Stimulated activated effector memory CD8-positive, alpha-beta T cell treated with anti-CD3 and anti-CD28 coated beads, Interleukin-12 subunit alpha, Interleukin-12 subunit beta, amount 100 ng/mL, for 72 hours (primary cell): ENCODE data around the gene ARHGAP22.
A peak's percentile ranks its signal among the peaks of the same experiment; 100 is the strongest.
"Not testable (repeated sequence)": the region's sequence is repeated elsewhere in the genome, so short reads cannot be mapped to it uniquely, and the experiment has no call there.

Experiments
- ATAC-seq: fragments of 150-1000 bp; cut with Tn5 transposase; 2 replicates; pipeline ENCODE4 v1.10.0; 2021
- DNase-seq, 2 donors: peaks; one replicate each; pipeline ENCODE4 v3.0.0; 2021 to 2022; ENCODE audit warnings: low spot score in 2 of 2
- H3K27ac Mint-ChIP-seq: one replicate; pipeline ENCODE4 v1.8.0; 2022; ENCODE audit warnings: mild to moderate bottlenecking, mixed read lengths
- H3K36me3 Mint-ChIP-seq: one replicate; pipeline ENCODE4 v1.8.0; 2022; ENCODE audit warnings: mild to moderate bottlenecking, mixed read lengths
- H3K4me1 Mint-ChIP-seq: one replicate; pipeline ENCODE4 v1.8.0; 2022; ENCODE audit warnings: mixed read lengths
- H3K4me3 Mint-ChIP-seq: one replicate; pipeline ENCODE4 v1.8.0; 2022; ENCODE audit warnings: mild to moderate bottlenecking, mixed read lengths
- H3K9me3 Mint-ChIP-seq: one replicate; pipeline ENCODE4 v1.8.0; 2022; ENCODE audit warnings: mixed read lengths

The ARHGAP22 gene, protein sequence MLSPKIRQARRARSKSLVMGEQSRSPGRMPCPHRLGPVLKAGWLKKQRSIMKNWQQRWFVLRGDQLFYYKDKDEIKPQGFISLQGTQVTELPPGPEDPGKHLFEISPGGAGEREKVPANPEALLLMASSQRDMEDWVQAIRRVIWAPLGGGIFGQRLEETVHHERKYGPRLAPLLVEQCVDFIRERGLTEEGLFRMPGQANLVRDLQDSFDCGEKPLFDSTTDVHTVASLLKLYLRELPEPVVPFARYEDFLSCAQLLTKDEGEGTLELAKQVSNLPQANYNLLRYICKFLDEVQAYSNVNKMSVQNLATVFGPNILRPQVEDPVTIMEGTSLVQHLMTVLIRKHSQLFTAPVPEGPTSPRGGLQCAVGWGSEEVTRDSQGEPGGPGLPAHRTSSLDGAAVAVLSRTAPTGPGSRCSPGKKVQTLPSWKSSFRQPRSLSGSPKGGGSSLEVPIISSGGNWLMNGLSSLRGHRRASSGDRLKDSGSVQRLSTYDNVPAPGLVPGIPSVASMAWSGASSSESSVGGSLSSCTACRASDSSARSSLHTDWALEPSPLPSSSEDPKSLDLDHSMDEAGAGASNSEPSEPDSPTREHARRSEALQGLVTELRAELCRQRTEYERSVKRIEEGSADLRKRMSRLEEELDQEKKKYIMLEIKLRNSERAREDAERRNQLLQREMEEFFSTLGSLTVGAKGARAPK

DNA sequence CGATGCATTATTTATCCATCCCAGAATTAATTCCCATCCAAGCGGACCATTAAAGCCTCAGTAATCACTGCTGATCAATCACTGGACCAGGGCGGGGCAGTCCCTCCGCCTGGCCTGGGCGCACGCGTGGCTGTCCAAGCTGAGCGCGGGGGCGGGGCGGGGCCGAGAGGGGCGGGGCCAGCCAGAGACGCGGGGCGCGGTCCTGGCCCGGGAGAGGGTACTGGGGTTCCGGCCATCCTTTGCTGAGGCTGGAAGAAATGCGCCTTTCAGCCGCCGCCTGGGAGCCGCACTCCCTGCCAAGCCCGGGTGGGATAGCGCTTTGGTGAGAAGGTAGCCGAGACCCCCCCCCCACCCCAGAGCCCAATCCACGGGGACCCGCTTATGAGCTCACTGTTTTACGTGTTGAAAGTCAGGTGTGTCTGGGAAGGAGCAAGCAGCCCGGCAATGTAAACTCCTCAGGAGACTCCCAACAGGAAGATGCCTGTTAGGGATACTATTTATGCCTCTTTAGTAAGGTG is at the start of gene ARHGAP22:
Gene ARHGAP22 (minus strand): TSS at position 83 of the 518 bp plus-strand sequence. CDS start 277 bp downstream, outside the sequence.
- Mint-ChIP-seq H3K4me3 (no peak within 1 kb of the TSS), H3K27ac (no peak within 1 kb of the TSS), H3K4me1 (no peaks in the 10 kb centered on the region), H3K36me3 (no peaks in the 10 kb centered on the region), H3K9me3 (no peaks in the 10 kb centered on the region)
- no peak for ATAC-seq
- DNase-seq = no peak

DNA sequence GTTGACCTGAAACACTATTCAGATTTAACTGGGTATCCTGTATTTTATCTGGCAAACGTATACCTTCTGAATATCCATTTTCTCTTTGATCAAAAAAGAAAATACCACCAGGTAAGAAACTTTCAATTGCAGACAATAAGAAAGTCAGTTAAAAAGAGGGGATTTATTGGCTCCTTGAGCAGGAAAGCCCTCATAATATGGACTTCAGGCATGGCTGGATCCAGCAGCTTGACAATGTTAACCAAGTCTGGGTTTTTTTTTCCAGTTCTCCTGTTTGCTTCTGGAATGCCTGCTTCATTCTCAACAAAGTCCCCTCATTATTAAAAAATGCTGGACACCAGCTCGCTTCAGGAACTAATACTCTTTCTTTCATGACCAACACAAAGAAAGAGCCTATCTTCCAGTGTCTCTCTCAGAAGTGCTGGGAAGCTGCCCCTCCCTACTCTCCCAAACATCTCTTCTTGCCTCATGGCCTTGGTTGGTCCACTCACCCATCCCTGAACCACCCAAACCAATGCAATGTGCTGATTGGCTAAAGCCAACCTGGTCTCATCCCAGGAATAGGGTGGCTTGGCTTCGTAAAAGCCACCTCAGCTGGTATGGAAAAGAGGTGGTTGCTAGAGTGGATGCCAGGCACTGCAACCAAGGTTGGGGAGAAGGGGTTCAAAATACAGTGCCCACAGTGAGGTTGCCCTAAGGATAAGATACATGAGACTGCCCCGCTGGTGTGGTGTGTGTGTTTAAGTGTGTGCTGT is 49.2 kb upstream of the ARHGAP22 start:
- peaks cover 35% of the 10 kb centered on the region for H3K4me1 Mint-ChIP-seq
- peaks cover 5% of the 10 kb centered on the region for H3K36me3 Mint-ChIP-seq
- ATAC-seq = no peak
- no peak overlapping the region for H3K4me3 Mint-ChIP-seq
- DNase-seq = no peak
- H3K9me3 Mint-ChIP-seq = no peaks in the 10 kb centered on the region
- H3K27ac Mint-ChIP-seq = no peak overlapping the region

DNA sequence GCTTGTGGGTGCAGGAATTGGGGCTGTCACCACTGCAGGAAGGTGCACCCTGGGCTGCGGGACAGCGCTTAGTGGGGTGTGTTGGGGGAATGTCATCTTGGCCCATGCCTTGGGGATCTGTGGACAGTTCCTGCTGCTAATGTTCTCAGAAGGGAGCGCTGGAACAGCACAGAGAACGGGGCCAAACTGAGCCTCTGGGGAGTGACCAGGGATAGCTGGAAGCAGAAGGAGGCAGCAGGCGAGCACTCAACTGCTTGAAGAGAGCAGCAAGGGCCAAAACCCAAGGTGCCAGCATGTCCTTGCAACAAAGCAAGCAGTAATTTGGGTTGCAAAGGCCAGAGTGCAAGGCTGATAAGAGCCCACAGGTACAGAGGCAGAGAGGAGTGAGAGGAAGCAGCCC is 48.5 kb upstream of the ARHGAP22 start:
- peaks cover 29% of the 10 kb centered on the region for H3K4me1 Mint-ChIP-seq
- no peak for DNase-seq
- no peak overlapping the region for H3K27ac Mint-ChIP-seq
- no peak for ATAC-seq
- no peaks in the 10 kb centered on the region for H3K9me3 Mint-ChIP-seq
- peaks cover 3% of the 10 kb centered on the region for H3K36me3 Mint-ChIP-seq
- no peak overlapping the region for H3K4me3 Mint-ChIP-seq

DNA sequence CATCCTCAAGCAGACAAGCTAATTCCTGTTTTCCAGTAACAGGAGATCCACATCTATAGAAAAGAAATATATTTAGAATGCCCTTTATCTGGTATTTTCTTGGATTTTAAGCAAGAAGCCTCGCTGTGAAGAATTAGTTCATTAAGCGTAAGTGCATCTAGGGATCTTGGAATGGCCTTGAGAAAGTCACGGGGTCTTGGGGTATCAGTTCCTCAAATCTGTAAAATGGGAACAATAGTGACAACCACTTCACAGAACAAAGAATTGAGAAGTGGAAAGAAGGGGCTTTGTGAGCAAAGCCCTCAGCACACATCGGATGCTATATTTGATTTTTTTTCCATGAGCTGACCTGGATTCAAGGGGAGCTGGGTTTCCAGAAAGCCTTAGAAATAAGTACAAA is 47.5 kb upstream of the ARHGAP22 start:
- ATAC-seq (no peak), DNase-seq (no peak)
- H3K27ac Mint-ChIP-seq = no peak overlapping the region
- H3K9me3 Mint-ChIP-seq = no peaks in the 10 kb centered on the region
- H3K4me3 Mint-ChIP-seq = no peak overlapping the region
- H3K4me1 Mint-ChIP-seq = peaks cover 32% of the 10 kb centered on the region
- H3K36me3 Mint-ChIP-seq = no peaks in the 10 kb centered on the region

DNA sequence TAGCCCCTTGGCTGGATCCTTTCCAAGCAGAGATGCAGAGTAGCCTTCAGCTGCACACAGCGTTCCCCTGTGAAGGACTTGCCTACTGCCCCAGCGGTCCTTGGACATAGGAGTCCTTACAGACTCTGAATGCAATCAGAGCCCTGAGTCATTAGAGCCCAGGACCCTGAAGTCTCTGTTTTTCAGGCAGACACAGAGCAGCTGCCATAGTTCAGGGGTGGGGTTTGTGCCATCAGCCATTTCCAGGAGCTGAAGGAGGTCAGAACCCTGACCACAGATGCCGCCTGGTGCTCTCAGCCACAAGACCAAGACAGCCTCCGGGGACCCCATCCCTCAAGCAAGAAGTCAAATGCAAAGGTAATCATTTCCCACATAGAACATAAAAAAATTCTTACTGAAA is 47.0 kb upstream of the ARHGAP22 start:
- DNase-seq (no peak), ATAC-seq (no peak)
- no peak overlapping the region for H3K27ac Mint-ChIP-seq
- H3K4me3 Mint-ChIP-seq = no peak overlapping the region
- peaks cover 30% of the 10 kb centered on the region for H3K4me1 Mint-ChIP-seq
- H3K36me3 Mint-ChIP-seq = no peaks in the 10 kb centered on the region
- H3K9me3 Mint-ChIP-seq = no peaks in the 10 kb centered on the region

DNA sequence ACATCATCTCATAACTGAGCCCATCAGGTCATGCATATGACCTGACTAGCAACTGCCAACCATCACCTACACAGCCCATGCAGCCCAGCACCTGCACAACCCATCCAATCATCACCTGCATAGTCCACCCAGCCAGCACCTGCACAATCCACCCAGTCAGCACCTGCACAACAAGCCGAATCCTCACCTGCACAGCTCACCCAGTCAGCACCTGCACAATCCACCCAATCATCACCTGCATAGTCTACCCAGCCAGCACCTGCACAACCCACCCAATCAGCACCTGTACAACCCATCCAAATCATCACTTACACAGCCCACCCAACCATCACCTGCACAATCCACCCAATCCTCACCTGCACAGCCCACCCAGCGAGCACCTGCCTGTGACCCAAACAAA is 46.4 kb upstream of the ARHGAP22 start:
- no peaks in the 10 kb centered on the region for H3K36me3 Mint-ChIP-seq
- ATAC-seq (no peak), DNase-seq (no peak)
- H3K27ac Mint-ChIP-seq = no peak overlapping the region
- H3K4me1 Mint-ChIP-seq = peaks cover 24% of the 10 kb centered on the region
- no peaks in the 10 kb centered on the region for H3K9me3 Mint-ChIP-seq
- no peak overlapping the region for H3K4me3 Mint-ChIP-seq

DNA sequence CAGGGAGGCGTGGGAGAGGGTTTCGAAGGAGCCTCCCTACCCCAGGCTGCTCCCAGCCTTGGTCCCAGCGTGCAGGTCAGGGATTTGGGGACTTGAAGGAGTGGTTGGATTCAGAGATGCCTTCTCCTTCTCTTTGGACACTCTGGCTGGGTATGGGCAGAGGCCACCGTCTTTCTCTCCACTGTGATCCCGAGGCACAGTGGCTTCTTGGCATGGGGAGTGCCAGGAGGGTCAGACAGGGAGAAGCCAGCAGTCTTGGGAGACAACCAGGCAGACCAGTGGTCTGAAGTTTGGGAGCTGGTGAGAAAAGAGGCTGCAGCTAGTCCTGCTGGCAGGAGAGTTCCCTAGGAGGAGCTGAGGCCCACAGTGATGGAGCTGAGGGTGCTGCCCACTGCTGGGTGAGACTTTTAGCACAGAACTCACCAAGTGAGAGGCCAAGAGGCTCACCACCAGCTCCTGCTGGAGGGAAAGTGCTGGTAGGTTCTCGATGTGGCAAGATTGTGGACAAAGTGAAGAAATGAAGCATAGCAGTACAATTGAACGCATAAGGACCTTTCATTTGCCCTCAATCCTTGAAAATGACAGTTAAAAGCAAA is 44.6 kb upstream of the ARHGAP22 start:
- peak; percentile 34 for ATAC-seq
- H3K27ac Mint-ChIP-seq = no peak overlapping the region

DNA sequence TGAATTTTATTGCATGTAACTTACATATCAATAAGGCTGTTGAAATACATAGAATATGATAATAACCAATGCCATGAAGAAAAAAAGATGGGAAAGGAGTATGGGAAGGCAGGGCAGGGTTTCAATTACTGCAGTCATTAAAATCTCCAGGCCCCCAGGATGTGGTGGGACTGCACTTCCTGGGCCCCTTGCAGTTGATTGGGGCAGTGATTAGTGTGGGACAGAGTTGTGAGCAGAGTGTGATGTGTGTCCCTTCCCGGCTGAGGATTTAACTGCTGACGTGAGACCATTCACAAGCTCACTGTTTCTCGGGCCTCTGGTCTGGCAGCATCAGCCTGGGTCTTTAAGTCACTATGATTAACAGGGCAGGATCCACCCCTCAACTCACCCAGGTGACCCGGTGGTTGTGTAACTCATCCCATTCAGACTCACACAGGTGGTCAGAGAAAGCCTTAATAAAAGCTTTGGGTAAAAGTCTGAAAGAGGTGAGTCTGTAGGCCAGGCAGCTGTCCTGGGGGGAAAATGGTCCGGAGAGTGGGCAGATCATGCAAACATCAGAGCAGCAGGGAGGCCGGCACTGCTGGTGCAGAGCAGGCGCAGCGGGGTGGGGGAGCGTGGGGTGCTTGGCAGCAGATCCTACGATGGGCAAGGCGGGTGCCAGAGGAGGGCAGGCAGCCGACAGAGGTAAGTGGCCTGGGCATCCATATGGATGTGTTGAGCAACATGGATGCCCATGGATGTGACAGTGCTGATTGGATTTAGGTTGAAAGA is 43.5 kb upstream of the ARHGAP22 start:
- Mint-ChIP-seq H3K36me3 (no peaks in the 10 kb centered on the region), H3K27ac (peak overlapping the region; percentile 39)

More for the DNA sequence above, 44.6 kb upstream of the ARHGAP22 start:
- H3K4me1 Mint-ChIP-seq = peaks cover 18% of the 10 kb centered on the region
- H3K36me3 Mint-ChIP-seq = no peaks in the 10 kb centered on the region
- H3K4me3 Mint-ChIP-seq = no peak overlapping the region
- DNase-seq = no peak
- no peaks in the 10 kb centered on the region for H3K9me3 Mint-ChIP-seq

DNA sequence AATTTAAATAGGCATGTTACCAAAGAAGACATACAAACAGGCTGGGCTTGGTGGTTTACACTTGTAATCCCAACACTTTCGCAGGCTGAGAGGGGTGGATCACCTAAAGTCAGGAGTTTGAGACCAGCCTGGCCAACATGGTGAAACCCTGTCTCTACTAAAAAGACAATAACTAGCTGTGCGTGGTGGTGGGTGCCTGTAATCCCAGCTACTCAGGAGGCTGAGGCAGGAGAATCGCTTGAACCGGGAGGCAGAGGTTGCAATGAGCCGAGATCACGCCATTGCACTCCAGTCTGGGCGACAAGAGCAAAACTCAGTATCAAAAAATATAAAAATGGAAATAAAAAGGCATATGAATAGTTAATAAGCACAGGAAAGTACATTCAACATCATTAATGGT is 42.2 kb upstream of the ARHGAP22 start:
- H3K9me3 Mint-ChIP-seq, DNase-seq, H3K36me3 Mint-ChIP-seq, H3K4me3 Mint-ChIP-seq, ATAC-seq, H3K27ac Mint-ChIP-seq: not testable (repeated sequence)
- H3K4me1 Mint-ChIP-seq = peaks cover 17% of the 10 kb centered on the region

More for the DNA sequence above, 43.5 kb upstream of the ARHGAP22 start:
- peaks cover 18% of the 10 kb centered on the region for H3K4me1 Mint-ChIP-seq
- DNase-seq = peak in 1 of 2 donors; percentile 39
- H3K9me3 Mint-ChIP-seq = no peaks in the 10 kb centered on the region
- no peak overlapping the region for H3K4me3 Mint-ChIP-seq
- peak; percentile 21 for ATAC-seq

DNA sequence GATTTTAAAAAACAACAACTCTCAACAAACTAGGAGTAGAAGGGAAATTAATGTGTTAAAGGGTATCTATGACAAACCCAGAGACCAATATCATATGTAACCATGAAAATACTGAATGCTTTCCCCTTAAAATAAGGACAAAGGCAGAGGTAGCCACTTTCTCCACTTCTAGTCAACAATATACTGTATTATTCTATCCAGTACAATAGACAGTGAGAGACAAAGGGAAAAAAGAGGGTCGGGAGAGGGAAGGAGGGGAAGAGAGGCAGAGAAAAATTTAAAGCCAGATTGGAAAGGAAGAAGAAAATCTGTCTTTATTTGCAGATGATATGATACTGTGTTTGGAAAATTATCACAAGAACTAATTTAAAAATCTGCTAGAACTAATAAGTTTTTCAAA is 40.7 kb upstream of the ARHGAP22 start:
- no peak overlapping the region for H3K27ac Mint-ChIP-seq
- DNase-seq = no peak
- peaks cover 5% of the 10 kb centered on the region for H3K9me3 Mint-ChIP-seq
- H3K36me3 Mint-ChIP-seq = no peaks in the 10 kb centered on the region
- H3K4me1 Mint-ChIP-seq = peaks cover 8% of the 10 kb centered on the region
- H3K4me3 Mint-ChIP-seq = no peak overlapping the region
- ATAC-seq = no peak

DNA sequence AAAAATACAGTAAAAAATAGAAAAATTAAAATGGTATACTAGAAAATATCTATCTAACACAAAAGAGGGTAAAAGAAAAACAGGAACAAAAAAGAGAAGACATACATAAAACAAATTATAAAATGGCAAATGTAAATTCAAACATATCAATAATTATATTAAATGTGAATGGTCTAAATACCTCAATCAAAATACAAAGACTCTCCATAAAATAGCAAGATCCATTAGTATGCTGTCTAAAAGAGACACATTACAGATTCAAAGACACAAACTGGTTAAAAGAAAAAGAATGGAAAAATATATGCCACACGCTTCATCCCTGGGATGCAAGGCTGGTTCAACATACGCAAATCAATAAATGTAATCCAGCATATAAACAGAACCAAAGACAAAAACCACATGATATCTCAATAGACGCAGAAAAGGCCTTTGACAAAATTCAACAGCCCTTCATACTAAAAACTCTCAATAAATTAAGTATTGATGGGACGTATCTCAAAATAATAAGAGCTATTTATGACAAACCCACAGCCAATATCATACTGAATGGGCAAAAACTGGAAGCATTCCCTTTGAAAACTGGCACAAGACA is 36.3 kb upstream of the ARHGAP22 start:
- H3K4me3 Mint-ChIP-seq, ATAC-seq, DNase-seq, H3K27ac Mint-ChIP-seq, H3K36me3 Mint-ChIP-seq, H3K4me1 Mint-ChIP-seq: not testable (repeated sequence)
- peaks cover 13% of the 10 kb centered on the region for H3K9me3 Mint-ChIP-seq

DNA sequence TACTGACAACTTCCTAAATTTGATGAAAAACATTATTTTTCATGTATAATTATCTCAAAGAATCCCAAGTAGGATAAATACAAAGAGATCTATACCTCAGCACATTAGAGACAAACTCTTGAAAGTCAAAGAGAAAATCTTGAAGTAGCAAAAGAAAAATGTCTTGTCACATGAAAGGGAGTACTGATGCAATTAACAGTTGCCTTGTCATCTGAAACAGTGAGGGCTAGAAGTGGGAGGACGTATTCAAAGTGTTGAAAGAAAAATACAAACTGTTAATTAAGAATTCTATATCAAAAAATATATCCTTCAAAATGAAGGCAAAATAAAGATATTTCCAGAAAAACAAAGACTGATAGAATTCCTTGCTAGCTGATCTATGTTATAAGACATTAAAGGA is 35.5 kb upstream of the ARHGAP22 start:
- ATAC-seq = no peak
- DNase-seq = no peak
- H3K4me1 Mint-ChIP-seq = no peaks in the 10 kb centered on the region
- no peak overlapping the region for H3K4me3 Mint-ChIP-seq
- H3K27ac Mint-ChIP-seq = no peak overlapping the region
- H3K36me3 Mint-ChIP-seq = no peaks in the 10 kb centered on the region
- peaks cover 13% of the 10 kb centered on the region for H3K9me3 Mint-ChIP-seq

DNA sequence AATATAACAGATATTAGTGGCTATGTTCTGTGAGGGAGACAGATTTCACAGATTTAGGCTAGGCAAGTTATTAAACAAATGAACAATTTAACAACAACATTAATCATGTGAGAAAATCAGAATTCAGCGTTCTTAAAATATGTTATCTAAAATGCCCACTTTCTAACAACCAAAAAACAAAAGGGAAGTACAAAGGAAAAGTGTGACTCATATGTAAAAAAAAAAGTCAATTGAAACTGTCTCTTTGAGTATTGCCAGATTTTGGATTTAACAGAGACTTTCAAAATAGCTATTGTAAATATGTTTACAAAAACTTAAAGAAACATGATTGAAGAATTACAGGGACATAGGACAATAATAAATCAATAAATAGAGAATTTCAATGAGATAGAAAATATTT is 34.8 kb upstream of the ARHGAP22 start:
- Mint-ChIP-seq H3K4me1 (peaks cover 4% of the 10 kb centered on the region), H3K4me3 (no peak overlapping the region), H3K9me3 (peaks cover 13% of the 10 kb centered on the region), H3K27ac (no peak overlapping the region), H3K36me3 (no peaks in the 10 kb centered on the region)
- DNase-seq (no peak), ATAC-seq (no peak)
